Measurements from ENCODE around the gene SLC25A45. TPM values are rescaled to one million over a fixed set of nuclear protein-coding genes. Genes with fewer than 3 reads are reported as not detected.

The SLC25A45 gene
- total RNA-seq, 4 donors from 2014 or later = 2.2 to 5.6 (median 5.2) TPM

- H3K27me3 ChIP-seq = no peaks in the 10 kb centered on the region
- TF ChIP-seq POLR2A (IDR thresholded peaks at IDR 0.05) = peak; percentile 83
- TF ChIP-seq POLR2AphosphoS5 (IDR thresholded peaks at IDR 0.05) = peak; percentile 85 to 95 (median 87)
- no peak for TF ChIP-seq EP300 (IDR thresholded peaks at IDR 0.05; ENCODE audit: low read depth)
- TF ChIP-seq, protein P1, sequence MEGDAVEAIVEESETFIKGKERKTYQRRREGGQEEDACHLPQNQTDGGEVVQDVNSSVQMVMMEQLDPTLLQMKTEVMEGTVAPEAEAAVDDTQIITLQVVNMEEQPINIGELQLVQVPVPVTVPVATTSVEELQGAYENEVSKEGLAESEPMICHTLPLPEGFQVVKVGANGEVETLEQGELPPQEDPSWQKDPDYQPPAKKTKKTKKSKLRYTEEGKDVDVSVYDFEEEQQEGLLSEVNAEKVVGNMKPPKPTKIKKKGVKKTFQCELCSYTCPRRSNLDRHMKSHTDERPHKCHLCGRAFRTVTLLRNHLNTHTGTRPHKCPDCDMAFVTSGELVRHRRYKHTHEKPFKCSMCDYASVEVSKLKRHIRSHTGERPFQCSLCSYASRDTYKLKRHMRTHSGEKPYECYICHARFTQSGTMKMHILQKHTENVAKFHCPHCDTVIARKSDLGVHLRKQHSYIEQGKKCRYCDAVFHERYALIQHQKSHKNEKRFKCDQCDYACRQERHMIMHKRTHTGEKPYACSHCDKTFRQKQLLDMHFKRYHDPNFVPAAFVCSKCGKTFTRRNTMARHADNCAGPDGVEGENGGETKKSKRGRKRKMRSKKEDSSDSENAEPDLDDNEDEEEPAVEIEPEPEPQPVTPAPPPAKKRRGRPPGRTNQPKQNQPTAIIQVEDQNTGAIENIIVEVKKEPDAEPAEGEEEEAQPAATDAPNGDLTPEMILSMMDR (IDR thresholded peaks at IDR 0.05) = peak in 4 of 5 experiments; percentile 11 to 67 (median 47)
- H3K4me3 ChIP-seq = peak overlapping the region; percentile 73 to 90 (median 78)
- peaks cover 0 to 14% (median 0%) of the 10 kb centered on the region in 4 donors for H3K36me3 ChIP-seq
- intact Hi-C loops (cut with DNase I; ENCODE audit: low total_unique reads) (loop anchor here (1.0 kb wide), 1 partner anchor 57 kb away; no protein-coding TSS in a partner anchor), in situ Hi-C loops (cut with MboI; ENCODE audit: low pct_ligation_motif_present in 1 of 4, low pct_unique_long_range_greater_than_20kb in 1 of 4, low sequenced_read_pairs in 3 of 4) (loop anchor here in 2 of 4 donors (10.0 kb wide), 1 partner anchor 79 kb away; no protein-coding TSS in a partner anchor)
- WGBS, 2 donors (ENCODE audit: low coverage in 1 of 2) = 0% methylated on average over 3 to 9 of the region's 9 CpGs
- peak; percentile 69 for DNase-seq
- H3K4me1 ChIP-seq = peaks cover 15 to 52% (median 45%) of the 10 kb centered on the region in 4 donors
- H3K9me3 ChIP-seq = no peaks in the 10 kb centered on the region
- peak overlapping the region; percentile 100 for H3K27ac ChIP-seq
Observed at GRCh38 chr11:65425105-65425970, 42.9 kb upstream of the SLC25A45 start.

DNA sequence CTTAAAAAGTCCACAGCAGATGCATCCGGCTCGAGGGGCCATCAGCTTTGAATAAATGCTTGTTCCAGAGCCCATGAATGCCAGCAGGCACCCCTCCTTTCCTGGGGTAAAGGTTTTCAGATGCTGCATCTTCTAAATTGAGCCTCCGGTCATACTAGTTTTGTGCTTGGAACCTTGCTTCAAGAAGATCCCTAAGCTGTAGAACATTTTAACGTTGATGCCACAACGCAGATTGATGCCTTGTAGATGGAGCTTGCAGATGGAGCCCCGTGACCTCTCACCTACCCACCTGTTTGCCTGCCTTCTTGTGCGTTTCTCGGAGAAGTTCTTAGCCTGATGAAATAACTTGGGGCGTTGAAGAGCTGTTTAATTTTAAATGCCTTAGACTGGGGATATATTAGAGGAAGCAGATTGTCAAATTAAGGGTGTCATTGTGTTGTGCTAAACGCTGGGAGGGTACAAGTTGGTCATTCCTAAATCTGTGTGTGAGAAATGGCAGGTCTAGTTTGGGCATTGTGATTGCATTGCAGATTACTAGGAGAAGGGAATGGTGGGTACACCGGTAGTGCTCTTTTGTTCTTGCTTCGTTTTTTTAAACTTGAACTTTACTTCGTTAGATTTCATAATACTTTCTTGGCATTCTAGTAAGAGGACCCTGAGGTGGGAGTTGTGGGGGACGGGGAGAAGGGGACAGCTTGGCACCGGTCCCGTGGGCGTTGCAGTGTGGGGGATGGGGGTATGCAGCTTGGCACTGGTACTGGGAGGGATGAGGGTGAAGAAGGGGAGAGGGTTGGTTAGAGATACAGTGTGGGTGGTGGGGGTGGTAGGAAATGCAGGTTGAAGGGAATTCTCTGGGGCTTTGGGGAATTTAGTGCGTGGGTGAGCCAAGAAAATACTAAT is 42.0 kb upstream of the SLC25A45 start:
- H3K36me3 ChIP-seq = peaks cover 0 to 14% (median 0%) of the 10 kb centered on the region in 4 donors
- H3K27me3 ChIP-seq = no peaks in the 10 kb centered on the region
- H3K4me1 ChIP-seq = peaks cover 22 to 52% (median 45%) of the 10 kb centered on the region in 4 donors
- WGBS, 2 donors (ENCODE audit: low coverage in 1 of 2) = 0 to 1% methylated on average over 6 to 18 of the region's 18 CpGs
- H3K4me3 ChIP-seq = peak overlapping the region; percentile 73 to 90 (median 78)
- H3K9me3 ChIP-seq = no peaks in the 10 kb centered on the region
- in situ Hi-C loops (cut with MboI; ENCODE audit: low pct_ligation_motif_present in 1 of 4, low pct_unique_long_range_greater_than_20kb in 1 of 4, low sequenced_read_pairs in 3 of 4) = loop anchor here in 2 of 4 donors (10.0 kb wide), 1 partner anchor 80 kb away; no protein-coding TSS in a partner anchor
- intact Hi-C loops (cut with DNase I; ENCODE audit: low total_unique reads) = loop anchor here (1.0 to 5.0 kb wide), 2 partner anchors 58 to 73 kb away; partner anchors contain the start of gene MALAT1
- H3K27ac ChIP-seq = peak overlapping the region; percentile 100
- peak; percentile 8 for TF ChIP-seq POLR2A (IDR thresholded peaks at IDR 0.05)
- TF ChIP-seq POLR2AphosphoS5 (IDR thresholded peaks at IDR 0.05) = peak; percentile 4 to 84 (median 80)
- TF ChIP-seq, protein P1 (IDR thresholded peaks at IDR 0.05) = no peak
- no peak for TF ChIP-seq EP300 (IDR thresholded peaks at IDR 0.05; ENCODE audit: low read depth)
- peak; percentile 69 for DNase-seq

DNA sequence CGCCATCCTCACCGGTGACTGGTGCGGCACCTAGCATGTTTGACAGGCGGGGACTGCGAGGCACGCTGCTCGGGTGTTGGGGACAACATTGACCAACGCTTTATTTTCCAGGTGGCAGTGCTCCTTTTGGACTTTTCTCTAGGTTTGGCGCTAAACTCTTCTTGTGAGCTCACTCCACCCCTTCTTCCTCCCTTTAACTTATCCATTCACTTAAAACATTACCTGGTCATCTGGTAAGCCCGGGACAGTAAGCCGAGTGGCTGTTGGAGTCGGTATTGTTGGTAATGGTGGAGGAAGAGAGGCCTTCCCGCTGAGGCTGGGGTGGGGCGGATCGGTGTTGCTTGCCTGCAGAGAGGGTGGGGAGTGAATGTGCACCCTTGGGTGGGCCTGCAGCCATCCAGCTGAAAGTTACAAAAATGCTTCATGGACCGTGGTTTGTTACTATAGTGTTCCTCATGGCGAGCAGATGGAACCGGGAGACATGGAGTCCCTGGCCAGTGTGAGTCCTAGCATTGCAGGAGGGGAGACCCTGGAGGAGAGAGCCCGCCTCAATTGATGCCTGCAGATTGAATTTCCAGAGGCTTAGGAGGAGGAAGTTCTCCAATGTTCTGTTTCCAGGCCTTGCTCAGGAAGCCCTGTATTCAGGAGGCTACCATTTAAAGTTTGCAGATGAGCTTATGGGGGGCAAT is 41.2 kb upstream of the SLC25A45 start:
- peak; percentile 44 for DNase-seq
- H3K27me3 ChIP-seq = no peaks in the 10 kb centered on the region
- H3K4me3 ChIP-seq = peak overlapping the region; percentile 73 to 90 (median 78)
- TF ChIP-seq, protein P1 (IDR thresholded peaks at IDR 0.05) = peak in 1 of 5 experiments; percentile 9
- TF ChIP-seq POLR2A (IDR thresholded peaks at IDR 0.05) (no peak), EP300 (IDR thresholded peaks at IDR 0.05; ENCODE audit: low read depth) (no peak), POLR2AphosphoS5 (IDR thresholded peaks at IDR 0.05) (peak; percentile 23 to 65 (median 61))
- H3K4me1 ChIP-seq = peaks cover 22 to 54% (median 45%) of the 10 kb centered on the region in 4 donors
- no peaks in the 10 kb centered on the region for H3K9me3 ChIP-seq
- H3K36me3 ChIP-seq = peaks cover 0 to 14% (median 0%) of the 10 kb centered on the region in 4 donors
- intact Hi-C loops (cut with DNase I; ENCODE audit: low total_unique reads) (loop anchor here (5.0 kb wide), 1 partner anchor 74 kb away; the partner anchor contains the start of gene MALAT1), in situ Hi-C loops (cut with MboI; ENCODE audit: low pct_ligation_motif_present in 1 of 4, low pct_unique_long_range_greater_than_20kb in 1 of 4, low sequenced_read_pairs in 3 of 4) (loop anchor here in 2 of 4 donors (10.0 kb wide), 1 partner anchor 81 kb away; no protein-coding TSS in a partner anchor)
- 0% methylated on average over 19 of the region's 19 CpGs; no CpG with 5 or more reads in 1 of the 2 donors for WGBS, 2 donors (ENCODE audit: low coverage in 1 of 2)
- H3K27ac ChIP-seq = peak overlapping the region; percentile 100

Data from transverse colon (tissue), 4 donors.